Activated gamma-delta T cell treated with anti-CD3 and anti-CD28 coated beads, Interleukin-2, amount 50 U/mL, for 16 hours (primary cell): ENCODE measurements around the gene ADGRB3.

ENCODE experiments used
- DNase-seq: peaks from one replicate; pipeline ENCODE4 v3.0.0-alpha.2; 2020; ENCODE audit warnings: low read depth

ADGRB3 gene

GRCh38 chr6:69128411-69128810, 493.3 kb downstream of the ADGRB3 start:
- DNase-seq, result no peak

- DNase-seq, result no peak
Measured at GRCh38 chr6:69129046-69129445, 494.0 kb downstream of the ADGRB3 start.

- DNase-seq, result no peak
Measured at GRCh38 chr6:69135927-69136326, 500.8 kb downstream of the ADGRB3 start.

- DNase-seq, result no peak
Measured at GRCh38 chr6:69138148-69138547, 503.1 kb downstream of the ADGRB3 start.

GRCh38 chr6:69138893-69139494, 503.9 kb downstream of the ADGRB3 start:
- no peak for DNase-seq

- no peak for DNase-seq
Measured at GRCh38 chr6:69145062-69145461, 510.0 kb downstream of the ADGRB3 start.

- DNase-seq, result no peak
Measured at GRCh38 chr6:69146385-69146784, 511.3 kb downstream of the ADGRB3 start.

GRCh38 chr6:69155467-69155866, 520.4 kb downstream of the ADGRB3 start:
- DNase-seq, result no peak

GRCh38 chr6:69162811-69163210, 527.7 kb downstream of the ADGRB3 start:
- no peak for DNase-seq

GRCh38 chr6:69164564-69165229, 529.6 kb downstream of the ADGRB3 start:
- no peak for DNase-seq

GRCh38 chr6:69179681-69180080, 544.6 kb downstream of the ADGRB3 start:
- DNase-seq, result no peak

- no peak for DNase-seq
Measured at GRCh38 chr6:69180361-69181067, 545.4 kb downstream of the ADGRB3 start.

- DNase-seq, result no peak
Measured at GRCh38 chr6:69181964-69182363, 546.9 kb downstream of the ADGRB3 start.

GRCh38 chr6:69185276-69185675, 550.2 kb downstream of the ADGRB3 start:
- DNase-seq, result no peak

- DNase-seq, result no peak
Measured at GRCh38 chr6:69202768-69203167, 567.7 kb downstream of the ADGRB3 start.

GRCh38 chr6:69216127-69216526, 581.0 kb downstream of the ADGRB3 start:
- no peak for DNase-seq

GRCh38 chr6:69217343-69217742, 582.3 kb downstream of the ADGRB3 start:
- DNase-seq, result no peak

- no peak for DNase-seq
Measured at GRCh38 chr6:69220375-69220774, 585.3 kb downstream of the ADGRB3 start.

- no peak for DNase-seq
Measured at GRCh38 chr6:69232008-69232407, 596.9 kb downstream of the ADGRB3 start.

GRCh38 chr6:69232496-69232895, 597.4 kb downstream of the ADGRB3 start:
- no peak for DNase-seq

- DNase-seq, result no peak
Measured at GRCh38 chr6:69232911-69233448, 597.9 kb downstream of the ADGRB3 start.

- no peak for DNase-seq
Measured at GRCh38 chr6:69238067-69238466, 603.0 kb downstream of the ADGRB3 start.

- DNase-seq, result no peak
Measured at GRCh38 chr6:69246983-69247382, 611.9 kb downstream of the ADGRB3 start.
